Ascending aorta (tissue), 2 donors: ENCODE data around the gene SLIT3. TPM values are rescaled to one million over a fixed set of nuclear protein-coding genes. Genes with fewer than 3 reads are reported as not detected.

Source experiments
- DNase-seq, 2 donors: peaks; one replicate each; pipeline ENCODE4 v3.0.0-alpha.2; 2019; ENCODE audit warnings: low spot score in 2 of 2
- H3K27ac ChIP-seq, 2 donors: fragments of 200-600 bp; sonication (generic); one replicate each; pipeline ENCODE4 v1.5.1; 2016 to 2017; ENCODE audit warnings: mild to moderate bottlenecking in 1 of 2
- H3K27me3 ChIP-seq: fragments of 200-600 bp; sonication (generic); one replicate; pipeline ENCODE4 v1.5.1; 2017
- H3K36me3 ChIP-seq, 2 donors: fragments of 200-600 bp; sonication (generic); one replicate each; pipeline ENCODE4 v1.5.1; 2016
- H3K4me1 ChIP-seq, 2 donors: fragments of 200-600 bp; sonication (generic); one replicate each; pipeline ENCODE4 v1.5.1; 2016 to 2017; ENCODE audit warnings: mild to moderate bottlenecking in 1 of 2
- H3K4me3 ChIP-seq, 2 donors: fragments of 200-600 bp; sonication (generic); one replicate each; pipeline ENCODE4 v1.5.1; 2016 to 2017; ENCODE audit warnings: mild to moderate bottlenecking in 1 of 2
- H3K9me3 ChIP-seq, 2 donors: fragments of 200-600 bp; sonication (generic); one replicate each; pipeline ENCODE4 v1.5.1; 2016
- intact Hi-C: fragments of 100-400 bp; cut with DNase I; formaldehyde crosslinking; loops from one replicate; pipeline ENCODE4 v1.15.1; 2023
- total RNA-seq: library from RNA; depleted of rRNA; stranded (reverse); fragments of >200 nt; gene quantifications from one replicate; pipeline ENCODE4 v1.1.0, GENCODE V29; 2016
- TF ChIP-seq, protein P1 (sequence below), 3 experiments: fragments of 200-600 bp in 2 of 3; fragments of 450-650 bp in 1 of 3; sonication (generic) in 2 of 3; IDR thresholded peaks; one replicate each; pipeline ENCODE4 v1.5.1; 2016 to 2019; ENCODE audit warnings: antibody characterized with exemption in 3 of 3, mild to moderate bottlenecking in 1 of 3, moderate library complexity in 1 of 3

The SLIT3 gene
- total RNA-seq, 1 donor from 2014 or later: 128 TPM

DNA sequence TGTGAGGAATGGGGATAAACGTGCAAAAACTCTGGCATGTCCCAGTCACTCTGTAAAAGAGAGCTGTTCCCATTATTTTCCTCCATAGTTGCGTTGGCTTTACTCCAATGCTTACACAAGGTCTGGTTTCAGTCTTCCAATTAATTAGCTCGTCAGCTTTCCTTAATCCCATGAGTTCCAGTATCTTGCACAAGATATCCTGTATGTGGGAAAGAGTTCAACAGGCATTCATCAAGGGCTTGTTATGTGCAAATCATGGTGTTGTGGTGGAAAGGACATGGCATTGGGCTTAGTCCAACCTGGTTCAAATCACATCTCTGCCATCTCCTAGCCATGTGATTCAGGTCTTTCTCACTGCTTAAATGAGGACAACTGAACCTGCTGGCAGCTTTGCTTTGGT lies 644.3 kb downstream of the SLIT3 start:
- Histone ChIP-seq H3K27ac (no peak overlapping the region), H3K27me3 (no peaks in the 10 kb centered on the region), H3K36me3 (no peaks in the 10 kb centered on the region), H3K9me3 (no peaks in the 10 kb centered on the region), H3K4me1 (no peaks in the 10 kb centered on the region), H3K4me3 (no peak overlapping the region)
- no peak for DNase-seq
- TF ChIP-seq, protein P1, sequence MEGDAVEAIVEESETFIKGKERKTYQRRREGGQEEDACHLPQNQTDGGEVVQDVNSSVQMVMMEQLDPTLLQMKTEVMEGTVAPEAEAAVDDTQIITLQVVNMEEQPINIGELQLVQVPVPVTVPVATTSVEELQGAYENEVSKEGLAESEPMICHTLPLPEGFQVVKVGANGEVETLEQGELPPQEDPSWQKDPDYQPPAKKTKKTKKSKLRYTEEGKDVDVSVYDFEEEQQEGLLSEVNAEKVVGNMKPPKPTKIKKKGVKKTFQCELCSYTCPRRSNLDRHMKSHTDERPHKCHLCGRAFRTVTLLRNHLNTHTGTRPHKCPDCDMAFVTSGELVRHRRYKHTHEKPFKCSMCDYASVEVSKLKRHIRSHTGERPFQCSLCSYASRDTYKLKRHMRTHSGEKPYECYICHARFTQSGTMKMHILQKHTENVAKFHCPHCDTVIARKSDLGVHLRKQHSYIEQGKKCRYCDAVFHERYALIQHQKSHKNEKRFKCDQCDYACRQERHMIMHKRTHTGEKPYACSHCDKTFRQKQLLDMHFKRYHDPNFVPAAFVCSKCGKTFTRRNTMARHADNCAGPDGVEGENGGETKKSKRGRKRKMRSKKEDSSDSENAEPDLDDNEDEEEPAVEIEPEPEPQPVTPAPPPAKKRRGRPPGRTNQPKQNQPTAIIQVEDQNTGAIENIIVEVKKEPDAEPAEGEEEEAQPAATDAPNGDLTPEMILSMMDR (IDR thresholded peaks at IDR 0.05): no peak
- intact Hi-C loops: no loop called here

- intact Hi-C loops: no loop called here
- Histone ChIP-seq H3K27me3 (no peaks in the 10 kb centered on the region), H3K27ac (no peak overlapping the region), H3K4me1 (no peaks in the 10 kb centered on the region), H3K4me3 (no peak overlapping the region), H3K9me3 (no peaks in the 10 kb centered on the region), H3K36me3 (no peaks in the 10 kb centered on the region)
- TF ChIP-seq, protein P1 (IDR thresholded peaks at IDR 0.05): no peak
- DNase-seq: no peak
Measured at GRCh38 chr5:168655316-168655715, 645.6 kb downstream of the SLIT3 start.

DNA sequence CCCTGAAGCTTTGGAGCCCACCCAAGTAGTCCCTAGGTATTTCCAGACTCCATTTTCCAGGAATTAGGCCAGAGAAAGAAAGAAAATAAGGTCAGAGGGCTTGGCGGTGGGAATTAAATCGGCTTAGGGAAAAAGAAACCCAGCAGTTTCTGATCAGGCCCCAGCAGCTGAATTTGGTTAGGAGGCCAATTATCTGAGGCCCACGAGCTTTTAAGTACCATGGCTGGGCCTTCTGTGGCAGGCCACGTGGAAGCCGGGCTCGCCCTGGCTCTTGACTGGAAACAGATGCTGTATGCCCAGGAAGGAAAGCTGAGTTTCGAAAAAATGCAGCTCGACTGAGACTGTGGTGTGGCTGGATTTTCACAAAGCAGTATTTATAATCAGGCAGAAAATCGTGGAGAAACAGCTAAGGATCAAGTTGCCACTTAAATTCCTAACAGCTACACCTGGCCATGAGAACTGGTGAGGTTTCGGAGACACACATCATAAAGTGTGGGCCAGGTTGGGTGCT lies 646.7 kb downstream of the SLIT3 start:
- no peak overlapping the region for H3K4me3 ChIP-seq
- intact Hi-C loops: no loop called here
- H3K27ac ChIP-seq: no peak overlapping the region
- no peaks in the 10 kb centered on the region for H3K9me3 ChIP-seq
- no peaks in the 10 kb centered on the region for H3K36me3 ChIP-seq
- DNase-seq: no peak
- H3K27me3 ChIP-seq: no peaks in the 10 kb centered on the region
- H3K4me1 ChIP-seq: no peaks in the 10 kb centered on the region
- TF ChIP-seq, protein P1 (IDR thresholded peaks at IDR 0.05): no peak

- no peak overlapping the region for H3K4me3 ChIP-seq
- intact Hi-C loops: no loop called here
- H3K4me1 ChIP-seq: no peaks in the 10 kb centered on the region
- no peaks in the 10 kb centered on the region for H3K36me3 ChIP-seq
- no peaks in the 10 kb centered on the region for H3K9me3 ChIP-seq
- DNase-seq: no peak
- H3K27ac ChIP-seq: no peak overlapping the region
- H3K27me3 ChIP-seq: no peaks in the 10 kb centered on the region
- TF ChIP-seq, protein P1 (IDR thresholded peaks at IDR 0.05): no peak
Measured at GRCh38 chr5:168653626-168654025, 647.3 kb downstream of the SLIT3 start.

GRCh38 chr5:168651648-168652047 lies 649.3 kb downstream of the SLIT3 start:
- Histone ChIP-seq H3K4me1 (no peaks in the 10 kb centered on the region), H3K4me3 (no peak overlapping the region), H3K36me3 (no peaks in the 10 kb centered on the region), H3K9me3 (no peaks in the 10 kb centered on the region), H3K27ac (no peak overlapping the region), H3K27me3 (no peaks in the 10 kb centered on the region)
- TF ChIP-seq, protein P1 (IDR thresholded peaks at IDR 0.05): no peak
- intact Hi-C loops: no loop called here
- no peak for DNase-seq

DNA sequence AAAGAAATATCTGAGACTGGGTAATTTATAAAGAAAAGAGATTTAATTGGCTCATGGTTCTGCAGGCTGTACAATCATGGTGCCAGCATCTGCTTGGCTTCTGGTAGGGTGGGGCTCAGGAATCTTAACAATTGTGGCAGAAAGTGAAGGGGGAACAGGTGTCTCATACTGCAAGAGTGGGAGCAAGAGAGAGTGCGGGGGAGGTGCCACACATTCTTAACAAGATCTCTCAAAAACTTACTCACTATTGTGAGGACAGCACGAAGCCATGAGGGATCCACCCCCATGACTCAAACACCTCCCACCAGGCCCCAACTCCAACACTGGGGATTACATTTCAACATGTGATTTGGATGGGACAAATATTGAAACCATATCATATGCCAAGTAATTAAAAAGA lies 651.6 kb downstream of the SLIT3 start:
- no peaks in the 10 kb centered on the region for H3K36me3 ChIP-seq
- no peaks in the 10 kb centered on the region for H3K27me3 ChIP-seq
- H3K27ac ChIP-seq: no peak overlapping the region
- H3K4me3 ChIP-seq: no peak overlapping the region
- no peaks in the 10 kb centered on the region for H3K4me1 ChIP-seq
- H3K9me3 ChIP-seq: no peaks in the 10 kb centered on the region
- TF ChIP-seq, protein P1 (IDR thresholded peaks at IDR 0.05): no peak
- no peak for DNase-seq
- intact Hi-C loops: no loop called here
